DMS153 (cell line): ENCODE results near the gene CYTH2.

Source experiments
- DNase-seq: peaks from one replicate; lab custom pipeline; 2025; lab: John Stamatoyannopoulos, UW

The CYTH2 gene

GRCh38 chr19:48493718-48494401 lies 24.7 kb downstream of the CYTH2 start:
- DNase-seq = no peak

- no peak for DNase-seq
Measured at GRCh38 chr19:48495396-48495795, 26.2 kb downstream of the CYTH2 start.

GRCh38 chr19:48496959-48497727 lies 28.0 kb downstream of the CYTH2 start:
- no peak for DNase-seq

GRCh38 chr19:48497728-48498594 lies 28.8 kb downstream of the CYTH2 start:
- no peak for DNase-seq

- DNase-seq = no peak
Measured at GRCh38 chr19:48498595-48499311, 29.6 kb downstream of the CYTH2 start.

GRCh38 chr19:48499316-48500090 lies 30.3 kb downstream of the CYTH2 start:
- no peak for DNase-seq

GRCh38 chr19:48500830-48501493 lies 31.8 kb downstream of the CYTH2 start:
- DNase-seq = no peak

- DNase-seq = peak; percentile 95
Measured at GRCh38 chr19:48501494-48502349, 32.6 kb downstream of the CYTH2 start.

- DNase-seq = no peak
Measured at GRCh38 chr19:48502350-48503018, 33.3 kb downstream of the CYTH2 start.

GRCh38 chr19:48506138-48506733 lies 37.1 kb downstream of the CYTH2 start:
- DNase-seq = peak; percentile 38

GRCh38 chr19:48507911-48508439 lies 38.8 kb downstream of the CYTH2 start:
- DNase-seq = no peak

- DNase-seq = no peak
Measured at GRCh38 chr19:48508729-48509411, 39.7 kb downstream of the CYTH2 start.

GRCh38 chr19:48509467-48510194 lies 40.5 kb downstream of the CYTH2 start:
- DNase-seq = no peak

GRCh38 chr19:48510421-48511268 lies 41.5 kb downstream of the CYTH2 start:
- no peak for DNase-seq

GRCh38 chr19:48511321-48511731 lies 42.2 kb downstream of the CYTH2 start:
- DNase-seq = no peak
